Measurements from ENCODE around the gene EMP2.

DNA sequence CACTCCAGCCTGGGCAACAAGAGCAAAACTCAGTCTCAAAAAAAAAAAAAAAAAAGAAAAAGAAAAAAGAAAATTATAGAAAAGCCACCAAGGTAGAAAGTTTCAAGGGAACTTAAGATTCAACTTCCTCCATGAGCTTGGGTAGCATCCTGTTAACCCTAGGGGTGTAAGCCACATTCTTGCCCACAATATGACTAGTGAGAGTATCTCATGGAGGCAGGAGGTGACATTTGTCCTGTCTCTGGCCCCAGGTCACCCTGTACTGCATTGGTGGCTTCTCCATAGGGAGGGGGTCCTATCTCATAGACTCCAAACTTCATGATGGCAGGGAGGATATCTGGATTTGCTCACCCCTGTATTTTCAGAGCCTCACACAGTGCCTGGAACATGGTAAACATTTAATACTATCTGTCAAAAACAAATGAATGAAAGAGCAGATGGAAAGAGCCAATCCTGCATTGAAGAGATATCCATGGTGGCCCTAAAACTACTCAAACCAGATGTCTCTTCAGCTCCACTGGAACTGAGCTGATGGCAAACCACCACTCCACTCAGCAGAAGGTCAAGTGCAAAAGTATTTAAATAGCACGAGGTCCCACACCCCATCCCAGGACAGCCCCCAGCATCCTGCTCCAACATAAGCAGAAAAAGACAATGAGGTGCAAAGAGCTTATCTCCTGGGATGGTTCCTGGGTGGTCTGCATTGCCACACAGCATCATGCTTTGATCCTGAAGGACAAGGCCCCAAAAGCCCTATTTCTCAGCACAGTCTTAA is 50.3 kb downstream of the EMP2 start:
- TF ChIP-seq, protein P1, sequence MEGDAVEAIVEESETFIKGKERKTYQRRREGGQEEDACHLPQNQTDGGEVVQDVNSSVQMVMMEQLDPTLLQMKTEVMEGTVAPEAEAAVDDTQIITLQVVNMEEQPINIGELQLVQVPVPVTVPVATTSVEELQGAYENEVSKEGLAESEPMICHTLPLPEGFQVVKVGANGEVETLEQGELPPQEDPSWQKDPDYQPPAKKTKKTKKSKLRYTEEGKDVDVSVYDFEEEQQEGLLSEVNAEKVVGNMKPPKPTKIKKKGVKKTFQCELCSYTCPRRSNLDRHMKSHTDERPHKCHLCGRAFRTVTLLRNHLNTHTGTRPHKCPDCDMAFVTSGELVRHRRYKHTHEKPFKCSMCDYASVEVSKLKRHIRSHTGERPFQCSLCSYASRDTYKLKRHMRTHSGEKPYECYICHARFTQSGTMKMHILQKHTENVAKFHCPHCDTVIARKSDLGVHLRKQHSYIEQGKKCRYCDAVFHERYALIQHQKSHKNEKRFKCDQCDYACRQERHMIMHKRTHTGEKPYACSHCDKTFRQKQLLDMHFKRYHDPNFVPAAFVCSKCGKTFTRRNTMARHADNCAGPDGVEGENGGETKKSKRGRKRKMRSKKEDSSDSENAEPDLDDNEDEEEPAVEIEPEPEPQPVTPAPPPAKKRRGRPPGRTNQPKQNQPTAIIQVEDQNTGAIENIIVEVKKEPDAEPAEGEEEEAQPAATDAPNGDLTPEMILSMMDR (conservative IDR thresholded peaks at IDR 0.05 in 1 of 2, IDR thresholded peaks at IDR 0.05 in 1 of 2; ENCODE audit: extremely low read depth in 1 of 2, insufficient read depth in 1 of 2, low read depth in 1 of 2, low read length in 2 of 2): no peak
- TF ChIP-seq EZH2 (IDR thresholded peaks at IDR 0.05; ENCODE audit: borderline replicate concordance, low read length): no peak

Data from mammary epithelial cell (primary cell).